ENCODE results near the gene TMEM272. TPM values are rescaled to one million over a fixed set of nuclear protein-coding genes. Genes with fewer than 3 reads are reported as not detected.

TMEM272 gene
- total RNA-seq, 1 experiment from 2014 or later, result 0.14 TPM

- Mint-ChIP-seq H3K27me3 (ENCODE audit: insufficient read depth, unreplicated experiment) (peaks cover 16% of the 10 kb centered on the region), H3K4me1 (ENCODE audit: low read depth, unreplicated experiment) (peaks cover 14% of the 10 kb centered on the region), H3K4me3 (ENCODE audit: unreplicated experiment) (no peak overlapping the region), H3K9me3 (ENCODE audit: unreplicated experiment) (no peaks in the 10 kb centered on the region), H3K27ac (ENCODE audit: unreplicated experiment) (no peak overlapping the region), H3K36me3 (ENCODE audit: insufficient read depth, unreplicated experiment) (no peaks in the 10 kb centered on the region)
- intact Hi-C loops (cut with micrococcal nuclease; ENCODE audit: unreplicated experiment), result loop anchor here (2.0 kb wide), 1 partner anchor 19 kb away; no protein-coding TSS in a partner anchor
- POLR2A ChIA-PET, result no interaction called here
- Histone ChIP-seq H3K36me3 (ENCODE audit: control insufficient read depth, insufficient read depth, low read length) (no peaks in the 10 kb centered on the region), H3K9me3 (no peaks in the 10 kb centered on the region), H3K27me3 (replicated peaks; ENCODE audit: control insufficient read depth, insufficient read depth, low read length) (no peaks in the 10 kb centered on the region), H3K4me1 (no peaks in the 10 kb centered on the region), H3K4me3 (ENCODE audit: low read depth, low read length) (no peak overlapping the region)
- TF ChIP-seq CTCF (IDR thresholded peaks at IDR 0.05; ENCODE audit: insufficient read depth in 1 of 2, low read depth in 1 of 2, low read length in 1 of 2, severe bottlenecking in 1 of 2, unreplicated experiment in 1 of 2), result no peak
- CTCF ChIA-PET, result interaction anchor here (0.5 kb wide), 1 partner anchor 12 kb away, joined by 5 read pairs; no protein-coding TSS in a partner anchor
- DNase-seq, result no peak
- BruUV-seq (replicated peaks), result no TSS peak
Measured at GRCh38 chr13:51814071-51814470, 30.9 kb downstream of the TMEM272 start.

GRCh38 chr13:51811920-51812451, 33.0 kb downstream of the TMEM272 start:
- BruUV-seq (replicated peaks), result no TSS peak
- Histone ChIP-seq H3K4me1 (no peaks in the 10 kb centered on the region), H3K36me3 (ENCODE audit: control insufficient read depth, insufficient read depth, low read length) (no peaks in the 10 kb centered on the region), H3K27me3 (replicated peaks; ENCODE audit: control insufficient read depth, insufficient read depth, low read length) (no peaks in the 10 kb centered on the region), H3K9me3 (no peaks in the 10 kb centered on the region), H3K4me3 (ENCODE audit: low read depth, low read length) (no peak overlapping the region)
- no peak for TF ChIP-seq CTCF (IDR thresholded peaks at IDR 0.05; ENCODE audit: insufficient read depth in 1 of 2, low read depth in 1 of 2, low read length in 1 of 2, severe bottlenecking in 1 of 2, unreplicated experiment in 1 of 2)
- CTCF ChIA-PET, result no interaction called here
- POLR2A ChIA-PET, result interaction anchor here (0.7 kb wide), 1 partner anchor 359 kb away, joined by 3 read pairs; the partner anchor contains the start of gene INTS6
- no peak for DNase-seq
- Mint-ChIP-seq H3K9me3 (ENCODE audit: unreplicated experiment) (no peaks in the 10 kb centered on the region), H3K4me1 (ENCODE audit: low read depth, unreplicated experiment) (peaks cover 12% of the 10 kb centered on the region), H3K36me3 (ENCODE audit: insufficient read depth, unreplicated experiment) (no peaks in the 10 kb centered on the region), H3K27me3 (ENCODE audit: insufficient read depth, unreplicated experiment) (peaks cover 5% of the 10 kb centered on the region), H3K27ac (ENCODE audit: unreplicated experiment) (no peak overlapping the region), H3K4me3 (ENCODE audit: unreplicated experiment) (no peak overlapping the region)
- intact Hi-C loops (cut with micrococcal nuclease; ENCODE audit: unreplicated experiment), result no loop called here

GRCh38 chr13:51811046-51811445, 33.9 kb downstream of the TMEM272 start:
- no peaks in the 10 kb centered on the region for H3K36me3 ChIP-seq (ENCODE audit: control insufficient read depth, insufficient read depth, low read length)
- no peaks in the 10 kb centered on the region for H3K4me1 ChIP-seq
- H3K4me3 ChIP-seq (ENCODE audit: low read depth, low read length), result no peak overlapping the region
- BruUV-seq (replicated peaks), result no TSS peak
- intact Hi-C loops (cut with micrococcal nuclease; ENCODE audit: unreplicated experiment), result no loop called here
- Mint-ChIP-seq H3K27ac (ENCODE audit: unreplicated experiment) (no peak overlapping the region), H3K4me1 (ENCODE audit: low read depth, unreplicated experiment) (peaks cover 5% of the 10 kb centered on the region), H3K9me3 (ENCODE audit: unreplicated experiment) (no peaks in the 10 kb centered on the region), H3K36me3 (ENCODE audit: insufficient read depth, unreplicated experiment) (no peaks in the 10 kb centered on the region), H3K4me3 (ENCODE audit: unreplicated experiment) (no peak overlapping the region), H3K27me3 (ENCODE audit: insufficient read depth, unreplicated experiment) (no peaks in the 10 kb centered on the region)
- CTCF ChIA-PET, result no interaction called here
- POLR2A ChIA-PET, result no interaction called here
- no peaks in the 10 kb centered on the region for H3K9me3 ChIP-seq
- TF ChIP-seq CTCF (IDR thresholded peaks at IDR 0.05; ENCODE audit: insufficient read depth in 1 of 2, low read depth in 1 of 2, low read length in 1 of 2, severe bottlenecking in 1 of 2, unreplicated experiment in 1 of 2), result no peak
- no peaks in the 10 kb centered on the region for H3K27me3 ChIP-seq (replicated peaks; ENCODE audit: control insufficient read depth, insufficient read depth, low read length)
- DNase-seq, result no peak
